OCI-LY3 (cell line): ENCODE results near the gene ALKBH4.

Experiments
- CTCF ChIP-seq: fragments of 200-600, 300-600 bp; sonication (generic); IDR thresholded peaks from 2 replicates; pipeline ENCODE4 v1.5.1; 2014; ENCODE audit warnings: antibody characterized with exemption, low read length, low read depth
- EZH2phosphoT487 ChIP-seq: fragments of 200-600 bp; shearing (Covaris generic); IDR thresholded peaks from 2 replicates; pipeline ENCODE4 v1.6.1; 2018; ENCODE audit warnings: antibody characterized with exemption, mixed run types, low read depth

GRCh38 chr7:102439963-102440795 is 24.5 kb downstream of the ALKBH4 start:
- TF ChIP-seq CTCF, result no peak
- no peak for TF ChIP-seq EZH2phosphoT487
